HG03159 (cell line): ENCODE measurements around the gene PRAMEF9.
"Not testable (repeated sequence)": the region's sequence is repeated elsewhere in the genome, so short reads cannot be mapped to it uniquely, and the experiment has no call there.

ENCODE experiments used
- ATAC-seq: cut with Tn5 transposase; IDR thresholded peaks from one replicate; pipeline ENCODE4 v1.9.1; 2021; ENCODE audit warnings: mild to moderate bottlenecking, moderate library complexity; ENCODE audit not compliant: unreplicated experiment

The PRAMEF9 gene

DNA sequence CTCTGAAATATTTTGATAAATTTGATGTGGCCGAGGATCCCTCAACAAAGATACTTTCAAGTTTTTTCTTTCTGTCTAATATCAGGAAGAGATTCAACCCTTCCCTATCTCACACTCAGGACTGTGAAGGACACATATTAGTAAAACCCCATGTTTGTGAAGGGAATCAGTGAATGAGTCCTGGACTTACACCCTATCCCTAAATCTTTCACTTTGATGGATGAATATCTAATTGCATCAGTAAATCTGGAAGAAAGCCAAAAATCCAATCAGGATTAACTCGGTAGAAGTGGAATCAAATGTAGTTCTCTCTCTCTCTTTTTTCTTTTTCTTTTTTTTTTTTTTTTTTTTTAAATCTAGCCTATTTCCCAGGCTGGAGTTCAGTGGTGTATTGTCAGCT lies at the start of gene PRAMEF9:
Gene PRAMEF9 (plus strand): TSS at position 301 of the 400 bp plus-strand sequence. CDS start 3,433 bp downstream, outside the sequence.
- not testable (repeated sequence) for ATAC-seq

DNA sequence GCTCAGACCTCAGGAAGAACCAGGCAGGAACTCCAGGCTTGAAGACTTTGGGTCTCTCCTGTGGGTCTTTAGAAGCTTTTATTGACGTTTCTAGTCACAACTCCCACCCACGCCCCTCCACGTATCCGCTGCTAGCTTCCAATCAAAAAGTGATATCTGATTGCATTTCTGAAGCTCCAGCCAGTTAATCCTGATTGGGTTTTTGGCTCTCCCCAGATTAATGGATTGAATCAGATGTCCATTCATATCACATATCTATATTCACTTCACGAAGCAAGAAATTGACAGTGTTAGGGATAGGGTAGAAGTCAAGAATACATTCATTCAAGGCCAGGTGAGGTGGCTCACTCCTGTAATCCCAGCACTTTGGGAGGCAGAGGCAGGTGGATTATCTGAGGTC lies 15.7 kb upstream of the PRAMEF9 start, which contains the start of gene PRAMEF26:
Gene PRAMEF26 (minus strand): TSS at position 101 of the 400 bp plus-strand sequence. CDS start 2,914 bp downstream, outside the sequence.
- ATAC-seq: not testable (repeated sequence)

DNA sequence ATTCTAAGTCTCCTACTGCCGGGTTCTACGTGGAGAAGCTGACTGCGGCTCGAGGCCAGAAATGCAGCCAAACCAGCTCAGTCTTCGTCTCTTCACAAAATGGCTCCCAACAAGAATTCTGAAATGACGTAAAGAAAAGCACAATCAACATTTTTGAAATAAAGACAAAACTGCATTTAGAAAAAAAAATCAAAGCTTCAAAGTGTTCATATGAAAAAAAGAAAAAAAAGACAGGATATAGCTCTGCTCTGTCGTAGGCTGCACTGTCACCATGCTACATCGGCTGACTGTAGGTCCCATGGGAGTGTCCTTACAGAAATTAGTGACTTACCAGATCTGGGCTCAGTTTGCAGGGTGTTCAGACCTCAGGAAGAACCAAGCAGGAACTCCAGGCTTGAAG lies 6.1 kb upstream of the PRAMEF9 start, which contains the start of gene HNRNPCL4:
Gene HNRNPCL4 (minus strand): TSS at position 101 of the 400 bp plus-strand sequence. CDS start 164 bp downstream, outside the sequence.
- ATAC-seq: not testable (repeated sequence)

DNA sequence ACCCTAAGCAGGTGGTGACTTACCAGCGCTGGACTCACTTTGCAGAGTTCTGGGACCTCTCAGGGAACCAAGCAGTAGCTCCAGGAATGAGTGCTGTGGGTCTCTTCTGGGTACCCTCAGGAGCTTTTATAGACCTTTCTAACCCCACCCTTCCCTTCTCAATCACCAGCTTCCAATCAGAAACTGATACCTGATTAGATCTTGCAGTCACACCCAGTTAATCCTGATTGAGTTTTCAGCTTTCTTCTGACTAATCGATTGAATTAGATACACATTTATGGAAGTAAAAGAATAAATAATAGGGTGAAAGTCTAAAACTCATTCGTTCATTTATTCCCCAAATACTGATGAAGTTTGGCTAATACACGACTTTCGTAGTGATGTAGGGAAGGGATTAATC lies 29.7 kb downstream of the PRAMEF9 start, which contains the start of gene PRAMEF13:
Gene PRAMEF13 (minus strand): TSS at position 101 of the 400 bp plus-strand sequence. CDS start 1,820 bp downstream, outside the sequence.
- ATAC-seq: not testable (repeated sequence)

DNA sequence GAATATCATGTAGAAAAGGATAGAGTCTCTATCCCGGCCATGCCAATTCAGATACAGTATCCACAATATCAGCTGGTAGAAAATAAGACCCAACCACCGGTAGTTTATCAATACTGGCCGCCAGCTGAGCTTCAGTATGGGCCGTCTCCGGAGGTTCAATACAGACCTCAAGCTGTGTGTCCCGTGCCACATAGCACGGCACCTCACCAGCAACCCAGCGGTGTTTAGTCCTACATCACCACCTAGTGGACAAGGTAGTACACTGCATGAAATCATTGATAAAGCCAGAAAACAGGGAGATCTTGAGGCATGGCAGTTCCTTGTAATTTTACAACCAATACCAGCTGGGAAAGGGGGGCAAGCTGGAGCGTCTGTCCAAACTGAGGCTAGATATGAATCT lies 37.1 kb downstream of the PRAMEF9 start:
- ATAC-seq: not testable (repeated sequence)

DNA sequence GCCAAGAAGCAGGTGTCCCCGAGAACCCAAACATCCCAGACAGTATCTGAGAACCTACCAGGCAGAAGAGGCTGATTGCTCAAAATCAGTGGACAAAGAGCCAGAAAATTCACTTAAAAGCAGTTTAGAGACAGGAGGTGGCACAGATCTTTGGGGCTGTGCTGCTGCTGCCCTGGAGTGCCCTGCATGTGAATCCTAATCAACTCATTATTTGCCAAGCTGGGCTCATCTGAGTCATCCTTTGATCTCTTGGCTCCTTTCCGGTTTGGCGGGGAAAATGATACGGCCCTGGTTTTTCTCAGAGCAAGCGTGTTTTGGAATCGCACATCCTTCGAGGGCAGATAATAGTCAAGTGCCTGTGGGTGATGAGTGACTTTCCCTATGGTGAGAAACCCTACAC lies 45.0 kb downstream of the PRAMEF9 start:
- not testable (repeated sequence) for ATAC-seq

DNA sequence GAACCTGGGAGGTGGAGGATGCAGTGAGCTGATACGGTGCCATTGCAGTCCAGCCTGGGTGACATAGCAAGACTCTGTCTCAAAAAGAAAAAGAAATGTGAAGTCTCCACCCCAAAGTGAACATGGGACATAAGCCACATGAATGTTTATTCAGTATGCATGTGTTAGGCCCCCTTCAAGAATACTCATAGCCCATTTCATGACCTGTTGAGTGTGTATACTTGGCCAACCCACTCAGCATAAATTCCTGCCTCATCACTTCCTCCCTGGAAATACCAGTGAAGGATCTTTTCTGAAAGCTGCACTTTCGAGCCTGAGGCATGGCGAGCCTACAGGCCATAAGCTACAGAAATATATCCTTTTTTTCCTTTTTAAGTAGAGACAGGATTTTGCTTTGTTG lies 47.6 kb downstream of the PRAMEF9 start:
- not testable (repeated sequence) for ATAC-seq

DNA sequence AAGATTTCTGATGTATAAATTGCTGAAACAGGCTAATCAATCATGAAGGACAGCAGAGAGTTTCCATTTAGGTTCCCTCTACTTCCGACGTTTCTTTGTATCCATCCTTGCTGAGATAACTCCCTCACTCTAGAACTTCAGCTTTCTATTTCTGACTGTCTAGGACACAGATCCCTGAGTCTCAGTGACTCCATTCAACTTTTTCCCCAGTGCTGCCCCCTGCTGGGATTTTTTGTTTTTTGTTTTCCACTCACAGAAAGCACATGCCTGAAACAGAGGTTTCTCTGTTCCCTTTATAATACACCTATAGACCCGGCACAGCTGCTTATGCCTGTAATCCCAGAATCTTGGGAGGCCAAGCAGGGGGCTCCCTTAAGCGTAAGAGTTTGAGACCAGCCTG lies 51.1 kb downstream of the PRAMEF9 start:
- ATAC-seq: not testable (repeated sequence)

DNA sequence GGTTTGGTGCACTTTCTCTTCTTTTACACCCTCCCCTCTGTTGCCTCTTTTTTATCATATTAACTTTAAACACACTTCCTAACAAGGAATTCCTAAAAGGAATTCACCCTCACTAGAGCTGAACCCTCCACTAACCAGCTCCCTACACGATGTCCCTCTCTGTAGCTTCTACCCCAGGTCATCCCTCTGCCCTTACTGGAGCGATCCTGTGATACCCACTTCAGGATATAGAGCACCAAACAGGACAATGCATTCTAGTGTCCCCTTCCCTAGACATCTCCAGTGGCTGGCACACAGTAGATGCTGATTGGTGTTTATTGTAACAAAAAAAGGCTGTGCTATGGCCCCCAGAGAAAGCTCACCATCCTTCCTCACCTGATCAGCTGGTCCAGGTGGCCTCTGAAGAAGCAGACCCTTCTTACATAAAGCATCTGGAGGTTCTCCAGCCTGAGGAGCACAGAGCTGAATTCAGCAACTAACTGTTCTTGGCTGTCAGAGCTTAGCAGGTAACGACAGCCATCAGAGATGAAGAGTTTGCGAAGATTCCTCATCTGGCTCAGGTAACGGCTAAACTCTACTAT lies 52.9 kb downstream of the PRAMEF9 start:
- ATAC-seq: no peak

DNA sequence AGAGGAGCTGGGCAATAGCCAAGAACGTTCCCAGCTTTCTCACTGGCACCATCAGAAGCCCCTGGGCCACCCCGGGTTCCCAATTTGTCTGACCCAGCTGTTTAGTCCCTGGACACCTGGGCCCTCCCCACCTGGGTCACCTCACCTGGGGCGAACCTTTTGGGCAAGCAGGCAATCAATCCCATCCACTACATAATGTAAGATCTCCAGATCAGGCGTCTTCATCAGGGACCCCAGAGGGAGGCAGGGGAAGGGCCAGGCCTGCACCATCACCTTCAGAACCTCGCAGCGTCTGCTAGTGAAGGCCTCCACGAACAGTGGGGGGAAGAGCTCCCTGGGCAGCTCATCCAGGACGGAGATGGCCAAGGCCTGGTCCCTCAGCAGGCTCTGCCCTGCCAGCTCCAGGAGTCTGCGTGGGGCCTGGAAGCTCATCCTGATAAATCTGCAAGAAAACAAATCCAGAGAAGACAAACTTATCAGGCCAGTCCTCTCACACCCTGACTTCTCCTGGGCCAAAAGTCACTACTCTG lies 54.1 kb downstream of the PRAMEF9 start, which contains the start of gene PRAMEF18:
Gene PRAMEF18 (minus strand): TSS at position 480 of the 530 bp plus-strand sequence. CDS start 48 bp downstream, at position 432.
- not testable (repeated sequence) for ATAC-seq

DNA sequence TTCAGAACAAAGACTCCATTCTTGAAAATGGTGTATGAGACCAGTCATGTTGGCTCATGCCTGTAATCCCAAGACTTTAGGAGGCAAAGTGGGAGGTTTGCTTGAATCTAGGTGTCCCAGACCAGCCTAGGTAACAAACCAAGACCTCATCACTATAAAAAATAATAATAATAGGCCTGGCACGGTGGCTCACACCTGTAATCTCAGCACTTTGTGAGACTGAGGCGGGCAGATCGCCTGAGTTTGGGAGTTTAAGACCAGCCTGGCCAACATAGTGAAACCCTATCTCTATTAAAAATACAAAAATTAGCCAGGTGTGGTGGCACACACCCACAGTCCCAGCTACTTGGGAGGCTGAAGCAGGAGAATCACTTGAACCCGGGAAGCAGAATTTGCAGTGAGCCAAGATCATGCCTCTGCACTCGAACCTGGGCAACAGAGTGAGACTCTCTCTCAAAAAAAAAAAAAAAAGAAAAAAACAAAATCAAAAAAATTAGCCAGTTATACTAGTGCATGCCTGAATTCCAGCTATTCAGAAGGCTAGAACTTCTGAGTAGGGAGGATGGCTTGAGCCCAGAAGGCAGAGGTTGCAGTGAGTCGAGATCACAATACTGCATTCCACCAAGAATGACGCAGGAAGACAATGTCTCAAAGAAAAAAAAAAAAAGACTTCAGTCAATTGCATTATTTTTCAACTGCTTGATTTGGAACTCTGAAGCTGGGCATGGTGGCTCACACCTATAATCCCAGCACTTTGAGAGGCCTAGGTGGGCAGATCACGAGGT lies 55.8 kb downstream of the PRAMEF9 start:
- not testable (repeated sequence) for ATAC-seq

DNA sequence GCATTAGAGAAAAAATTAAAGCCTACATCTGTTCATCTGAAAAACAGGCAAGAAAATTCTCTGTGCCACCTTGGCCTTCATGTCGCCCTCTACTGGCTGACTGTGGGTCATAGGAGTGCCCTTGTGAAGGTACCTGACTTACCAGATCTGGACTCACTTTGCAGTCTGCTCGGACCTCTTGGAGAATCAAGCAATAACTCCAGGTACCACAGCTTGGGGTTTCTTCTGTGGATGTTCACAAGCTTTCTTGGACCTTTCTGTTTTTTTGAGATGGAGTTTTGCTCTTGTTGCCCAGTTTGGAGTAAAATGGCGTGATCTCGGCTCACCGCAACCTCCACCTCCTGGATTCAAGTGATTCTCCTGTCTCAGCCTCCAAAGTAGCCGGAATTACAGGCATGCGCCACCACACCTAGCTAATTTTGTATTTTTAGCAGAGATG lies 56.7 kb downstream of the PRAMEF9 start:
- no peak for ATAC-seq
